GOT3 (cell line): ENCODE measurements around the gene XG.
"Not testable (repeated sequence)": the region's sequence is repeated elsewhere in the genome, so short reads cannot be mapped to it uniquely, and the experiment has no call there.

Experiments used
- DNase-seq: peaks from one replicate; lab custom pipeline; 2025; ENCODE audit warnings: mixed read lengths; lab: John Stamatoyannopoulos, UW

The XG gene

GRCh38 chrX:2733286-2733685 lies 18.6 kb upstream of the XG start:
- DNase-seq, result no peak

DNA sequence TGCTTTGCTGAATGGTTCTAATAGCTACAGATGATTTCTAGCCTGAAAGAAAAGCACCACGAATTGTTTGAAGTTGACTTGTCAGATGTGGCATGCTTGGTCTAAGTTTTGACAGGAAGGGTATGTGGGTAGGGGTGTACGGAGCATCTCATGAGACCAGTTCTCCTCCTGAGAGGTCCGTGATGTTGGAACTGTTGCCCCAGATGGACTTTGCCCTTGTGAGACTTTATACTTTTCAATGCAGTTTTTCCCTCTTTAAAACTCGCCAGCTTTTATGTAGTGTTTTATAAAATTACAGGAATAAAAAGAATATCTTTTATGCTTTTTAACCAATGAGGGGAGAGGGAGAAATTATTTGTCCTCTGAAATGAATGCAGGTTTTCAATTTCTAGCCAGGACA lies 16.6 kb upstream of the XG start:
- no peak for DNase-seq

GRCh38 chrX:2740672-2741071 lies 11.2 kb upstream of the XG start:
- DNase-seq, result no peak

DNA sequence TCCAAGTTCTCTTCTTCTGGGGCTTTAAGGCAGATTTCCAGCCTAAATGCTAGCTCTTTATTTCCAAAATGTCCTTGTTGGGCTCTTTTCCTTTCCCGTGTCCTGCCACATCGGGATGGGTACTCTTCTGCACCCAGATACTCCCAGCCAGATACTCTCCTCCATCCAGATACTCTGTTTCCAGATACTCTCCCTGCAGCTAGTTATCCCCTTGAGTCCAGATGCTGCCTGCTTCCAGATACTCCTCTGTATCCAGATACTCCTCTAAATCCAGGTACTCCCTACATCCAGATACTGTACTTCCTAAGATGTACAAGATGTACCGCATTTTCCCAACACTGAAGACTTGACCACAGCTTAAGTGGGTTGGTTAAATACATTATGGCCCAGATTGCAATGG lies 10.5 kb upstream of the XG start:
- DNase-seq, result no peak

DNA sequence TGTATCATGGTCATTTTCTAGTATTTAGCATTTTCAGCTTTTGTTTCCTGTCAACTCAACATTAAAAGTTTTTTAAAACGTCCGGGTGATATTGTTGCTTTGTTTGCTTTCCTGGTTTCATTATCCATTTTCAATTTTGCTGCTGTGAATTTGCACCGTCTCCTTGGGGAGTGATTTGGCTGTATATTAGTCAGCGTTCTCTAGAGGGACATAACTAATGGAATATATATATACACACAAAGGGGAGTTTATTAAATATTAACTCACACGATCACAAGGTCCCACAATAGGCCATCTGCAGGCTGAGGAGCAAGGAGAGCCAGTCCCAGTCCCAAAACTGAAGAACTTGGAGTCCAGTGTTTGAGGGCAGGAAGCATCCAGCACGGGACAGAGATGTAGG lies 5.6 kb upstream of the XG start:
- not testable (repeated sequence) for DNase-seq

- no peak for DNase-seq
These were observed 3.5 kb upstream of the XG start for GRCh38 chrX:2748171-2748814.

GRCh38 chrX:2748815-2749188 lies 3.0 kb upstream of the XG start:
- DNase-seq, result no peak

DNA sequence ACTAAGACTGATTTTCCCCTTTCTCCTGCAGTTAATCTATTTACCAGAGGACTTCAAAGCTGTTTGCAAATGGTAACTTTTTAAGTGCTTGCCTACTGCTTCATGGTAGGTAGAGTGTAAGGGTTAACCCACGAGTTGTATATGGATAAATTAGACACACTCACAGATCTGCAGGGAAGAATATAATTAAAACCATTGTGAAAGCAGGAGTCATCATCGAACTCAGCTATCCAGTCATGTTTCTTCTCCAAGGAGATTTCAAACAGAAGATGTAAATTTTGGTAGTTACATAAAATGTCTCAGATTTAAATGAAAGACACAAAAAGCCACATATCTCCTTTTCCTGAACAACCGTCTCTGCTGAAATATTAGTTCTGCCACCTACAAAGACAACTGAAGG lies 549 bp upstream of the XG start:
- DNase-seq, result no peak

DNA sequence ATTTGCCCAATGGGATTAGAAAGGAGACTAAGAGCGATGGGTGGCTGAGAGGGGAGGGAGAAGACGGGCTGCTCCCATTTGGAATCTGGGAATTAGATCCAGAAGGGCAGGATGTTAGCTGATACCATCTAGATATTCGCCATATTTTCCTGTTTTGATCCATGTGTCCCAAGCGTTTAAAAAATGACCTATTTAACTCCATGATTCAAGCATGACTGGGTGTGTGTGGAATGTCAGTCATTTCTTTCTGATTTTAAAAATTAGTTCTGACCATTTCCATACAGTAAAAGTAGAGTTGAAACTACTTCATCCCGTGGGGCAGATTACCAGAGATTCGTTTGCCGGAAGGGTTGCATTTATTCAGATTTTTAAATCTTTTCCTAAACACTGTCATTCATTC lies 601 bp downstream of the XG start:
- not testable (repeated sequence) for DNase-seq

DNA sequence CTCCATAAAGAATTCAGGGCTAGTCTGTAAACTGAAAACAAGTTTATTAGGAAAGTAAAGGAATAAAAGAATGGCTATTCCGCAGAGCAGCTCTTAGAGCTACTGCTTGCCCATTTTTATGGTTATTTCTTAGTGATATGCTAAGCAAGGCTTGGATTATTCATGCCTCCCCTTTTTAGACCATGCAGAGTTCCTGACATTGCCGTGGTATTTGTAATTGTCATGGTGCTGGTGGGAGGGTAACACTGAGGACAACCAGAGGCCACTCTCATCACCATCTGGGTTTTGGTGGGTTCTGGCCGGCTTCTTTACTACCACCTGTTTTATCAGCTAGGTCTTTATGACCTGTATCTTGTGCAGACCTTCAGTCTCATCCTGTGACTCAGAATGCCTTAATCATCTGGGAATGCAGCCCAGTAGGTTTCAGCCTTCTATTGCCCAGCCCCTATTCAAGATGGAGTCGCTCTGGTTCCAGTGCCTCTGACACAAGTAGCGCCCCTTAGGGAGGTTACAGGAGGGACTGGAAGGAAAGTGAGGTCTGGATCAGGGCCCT lies 3.4 kb downstream of the XG start:
- not testable (repeated sequence) for DNase-seq

GRCh38 chrX:2756548-2756947 lies 4.7 kb downstream of the XG start:
- no peak for DNase-seq

- DNase-seq, result no peak
These were observed 9.4 kb downstream of the XG start for GRCh38 chrX:2761246-2761645.

DNA sequence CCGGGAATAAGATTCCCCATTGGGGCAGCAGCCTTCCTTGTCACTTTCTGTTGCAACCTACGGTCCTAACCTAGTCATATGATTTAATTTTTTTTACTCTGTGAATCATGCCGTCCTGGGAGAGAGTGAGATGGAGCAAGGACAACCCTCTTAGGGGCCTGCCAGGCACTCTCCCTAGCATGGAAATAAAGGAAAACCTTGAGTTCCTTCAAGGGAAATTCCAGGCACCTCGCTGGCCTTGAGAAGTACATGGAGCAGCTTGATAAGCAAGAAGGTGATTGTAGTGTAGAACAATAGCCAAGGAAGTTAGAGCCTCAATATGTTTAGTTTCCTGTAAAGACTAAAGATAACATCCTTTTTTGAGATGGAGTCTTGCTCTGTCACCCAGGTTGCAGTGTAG lies 10.8 kb downstream of the XG start:
- DNase-seq, result not testable (repeated sequence)

DNA sequence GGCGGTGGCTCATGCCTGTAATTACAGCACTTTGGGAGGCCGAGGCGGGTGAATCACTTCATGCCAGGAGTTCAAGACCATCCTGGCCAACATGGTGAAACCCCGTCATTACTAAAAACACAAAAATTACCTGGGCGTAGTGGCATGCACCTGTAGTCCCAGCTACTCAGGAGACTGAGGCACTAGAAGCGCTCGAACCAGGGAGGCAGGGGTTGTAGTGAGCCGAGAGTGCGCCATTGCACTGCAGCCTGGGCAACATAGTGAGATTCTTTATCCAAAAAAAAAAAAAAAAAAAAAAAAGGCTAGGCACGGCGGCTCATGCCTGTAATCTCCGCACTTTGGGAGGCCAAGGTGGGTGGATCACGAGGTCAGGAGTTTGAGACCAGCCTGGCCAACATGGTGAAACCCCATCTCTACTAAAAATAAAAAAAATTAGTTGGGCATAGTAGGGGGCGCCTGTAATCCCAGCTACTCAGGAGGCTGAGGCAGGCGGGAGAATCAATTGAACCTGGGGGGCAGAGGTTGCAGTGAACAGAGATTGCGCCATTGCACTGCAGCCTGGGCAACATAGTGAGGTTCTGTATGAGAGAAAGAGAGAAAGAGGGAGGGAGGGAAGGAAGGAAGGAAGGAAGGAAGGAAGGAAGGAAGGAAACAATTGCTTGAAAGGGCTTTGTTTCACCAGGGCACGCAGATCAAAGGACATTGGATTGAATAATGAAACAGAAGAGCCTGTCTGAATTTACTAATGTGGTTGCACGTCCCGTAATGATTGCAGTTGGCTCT lies 13.1 kb downstream of the XG start:
- not testable (repeated sequence) for DNase-seq

DNA sequence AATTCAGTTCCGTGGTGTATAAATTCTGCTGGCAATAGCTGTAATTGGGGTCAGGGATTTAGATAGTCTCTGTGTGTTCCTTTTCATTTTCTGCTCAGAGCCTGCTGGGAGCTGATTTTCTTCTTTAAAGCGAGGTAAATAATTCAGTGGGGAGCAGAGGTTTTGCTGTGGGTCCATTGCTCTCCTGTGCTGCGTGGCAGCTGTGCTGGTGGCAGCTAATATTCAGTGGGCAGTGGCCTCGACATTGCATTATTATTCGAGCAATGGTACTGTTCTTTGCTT lies 13.7 kb downstream of the XG start:
- no peak for DNase-seq

DNA sequence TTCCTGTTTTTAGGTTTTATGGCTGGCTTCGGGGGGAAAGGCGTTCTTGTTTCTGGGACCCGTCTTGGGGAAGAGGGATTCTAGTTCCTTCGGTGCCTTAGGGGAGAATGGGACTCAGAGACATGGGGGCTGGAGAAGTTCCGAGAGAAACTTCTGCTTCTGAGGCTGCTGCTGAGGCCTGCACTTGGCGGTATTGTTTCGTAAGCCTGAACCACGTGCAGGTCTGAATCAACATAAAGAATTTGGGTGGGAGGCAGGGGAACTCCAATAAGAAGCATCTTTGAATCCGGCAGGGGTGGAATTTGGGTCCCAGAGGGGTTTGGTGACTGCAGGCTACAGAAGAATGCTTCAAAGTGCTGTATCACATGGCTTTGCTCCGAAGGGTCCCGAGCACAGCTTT lies 15.1 kb downstream of the XG start:
- no peak for DNase-seq

- no peak for DNase-seq
These were observed 16.0 kb downstream of the XG start for GRCh38 chrX:2767631-2768455.

DNA sequence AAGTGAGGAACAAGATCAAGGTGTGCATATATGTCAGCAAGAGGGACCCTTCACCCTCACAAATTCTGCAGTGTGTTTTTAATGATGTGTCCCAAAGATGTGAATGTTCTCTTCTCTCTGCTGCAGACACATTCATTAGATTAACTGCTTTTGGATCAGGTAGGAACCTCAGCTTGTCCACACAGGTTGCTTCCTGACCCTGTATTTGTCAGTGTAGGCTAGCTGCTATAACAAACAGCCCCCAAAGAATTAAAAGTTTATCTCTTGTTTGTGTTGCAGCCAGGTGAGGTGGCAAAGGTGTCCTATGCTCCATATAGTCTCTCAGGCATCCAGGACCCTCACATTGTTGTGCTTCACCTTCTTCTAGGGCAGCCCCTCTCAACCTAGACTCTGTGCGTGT lies 17.8 kb downstream of the XG start:
- no peak for DNase-seq

GRCh38 chrX:2773166-2774055 lies 21.6 kb downstream of the XG start:
- not testable (repeated sequence) for DNase-seq

DNA sequence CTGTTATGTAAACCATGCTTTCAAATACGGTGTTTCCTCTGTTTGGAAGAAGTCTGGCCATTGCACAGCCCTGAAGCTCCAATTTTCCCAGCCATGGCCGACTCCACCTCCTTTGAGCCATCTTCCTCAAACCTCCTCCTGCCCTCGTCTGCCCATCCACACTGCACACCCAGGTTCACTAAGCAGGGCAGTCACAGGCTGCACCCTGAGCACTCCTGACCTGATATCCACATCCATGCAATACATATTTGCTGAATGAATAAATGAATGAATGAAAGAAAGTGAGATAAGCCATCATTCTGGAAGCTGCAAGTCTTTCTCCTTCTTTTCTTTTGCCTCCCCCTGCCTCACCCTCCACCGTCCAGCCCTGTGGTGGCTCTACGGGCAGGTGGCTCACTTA lies 22.2 kb downstream of the XG start:
- no peak for DNase-seq

DNA sequence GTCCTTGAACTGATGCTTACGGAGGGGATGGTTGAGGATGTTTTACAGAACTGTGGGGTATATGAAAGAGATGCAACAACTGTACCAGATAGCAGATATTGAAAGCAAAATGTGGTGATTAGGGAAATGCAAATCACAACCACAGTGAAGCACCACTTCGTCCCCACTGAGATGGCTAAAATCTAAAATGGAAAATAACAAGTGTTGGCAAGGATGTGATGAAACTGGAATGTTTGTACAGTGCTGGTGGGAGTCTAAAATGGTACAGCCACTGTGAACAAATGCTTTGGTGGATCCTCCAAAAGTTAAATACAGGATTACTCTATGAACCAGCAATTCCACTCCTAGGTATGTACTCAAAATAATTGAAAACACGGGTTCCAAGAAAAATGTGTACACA lies 22.9 kb downstream of the XG start:
- DNase-seq, result no peak
